ENCODE results near the gene GLRX.
"Not testable (repeated sequence)": the region's sequence is repeated elsewhere in the genome, so short reads cannot be mapped to it uniquely, and the experiment has no call there.

Gene GLRX

GRCh38 chr5:95822542-95823181, at the start of gene GLRX:
Gene GLRX, minus strand, starts transcription at chr5:95822726. Its CDS starts 64 bp downstream, at chr5:95822662.
- no peak for DNase-seq (ENCODE audit: low read depth, low spot score)

- DNase-seq (ENCODE audit: low read depth, low spot score): no peak
Measured at GRCh38 chr5:95871146-95871806, 48.8 kb upstream of the GLRX start.

- no peak for DNase-seq (ENCODE audit: low read depth, low spot score)
Measured at GRCh38 chr5:95870105-95870672, 47.7 kb upstream of the GLRX start.

- not testable (repeated sequence) for DNase-seq (ENCODE audit: low read depth, low spot score)
Measured at GRCh38 chr5:95869173-95869855, 46.8 kb upstream of the GLRX start.

- DNase-seq (ENCODE audit: low read depth, low spot score): no peak
Measured at GRCh38 chr5:95868136-95868535, 45.6 kb upstream of the GLRX start.

- no peak for DNase-seq (ENCODE audit: low read depth, low spot score)
Measured at GRCh38 chr5:95866435-95867040, 44.0 kb upstream of the GLRX start.

GRCh38 chr5:95864944-95865504, 42.5 kb upstream of the GLRX start:
- no peak for DNase-seq (ENCODE audit: low read depth, low spot score)

GRCh38 chr5:95864456-95864855, 41.9 kb upstream of the GLRX start:
- no peak for DNase-seq (ENCODE audit: low read depth, low spot score)

- no peak for DNase-seq (ENCODE audit: low read depth, low spot score)
Measured at GRCh38 chr5:95863383-95863757, 40.8 kb upstream of the GLRX start.

- DNase-seq (ENCODE audit: low read depth, low spot score): no peak
Measured at GRCh38 chr5:95862671-95863382, 40.3 kb upstream of the GLRX start.

- DNase-seq (ENCODE audit: low read depth, low spot score): no peak
Measured at GRCh38 chr5:95861864-95862561, 39.5 kb upstream of the GLRX start.

- peak; percentile 82 for DNase-seq (ENCODE audit: low read depth, low spot score)
Measured at GRCh38 chr5:95861221-95861863, 38.8 kb upstream of the GLRX start.

- DNase-seq (ENCODE audit: low read depth, low spot score): no peak
Measured at GRCh38 chr5:95859661-95860060, 37.1 kb upstream of the GLRX start.

- peak; percentile 95 for DNase-seq (ENCODE audit: low read depth, low spot score)
Measured at GRCh38 chr5:95858661-95859595, 36.4 kb upstream of the GLRX start.

GRCh38 chr5:95858023-95858461, 35.5 kb upstream of the GLRX start:
- no peak for DNase-seq (ENCODE audit: low read depth, low spot score)

- DNase-seq (ENCODE audit: low read depth, low spot score): peak; percentile 91
Measured at GRCh38 chr5:95857185-95857945, 34.8 kb upstream of the GLRX start.

- no peak for DNase-seq (ENCODE audit: low read depth, low spot score)
Measured at GRCh38 chr5:95856501-95856981, 34.0 kb upstream of the GLRX start.

- no peak for DNase-seq (ENCODE audit: low read depth, low spot score)
Measured at GRCh38 chr5:95853490-95853889, 31.0 kb upstream of the GLRX start.

Data from smooth muscle cell of the brain vasculature (primary cell).